SK-N-SH (cell line): ENCODE results near the gene PXDC1.

ENCODE experiments used
- CTCF ChIP-seq: fragments of 200-600 bp; sonication (generic); IDR thresholded peaks from 2 replicates; pipeline ENCODE4 v1.6.1; 2017; ENCODE audit warnings: antibody characterized with exemption, mild to moderate bottlenecking, moderate library complexity
- GABPA ChIP-seq: IDR thresholded peaks from 2 replicates; pipeline ENCODE4 v1.4.0; 2012; ENCODE audit warnings: low read depth, mild to moderate bottlenecking
- MEF2A ChIP-seq: IDR thresholded peaks from 2 replicates; pipeline ENCODE4 v1.4.0; 2012; ENCODE audit warnings: low read depth, borderline replicate concordance
- NRF1 ChIP-seq: IDR thresholded peaks from 2 replicates; pipeline ENCODE4 v1.6.1; 2012; ENCODE audit warnings: low read depth, mild to moderate bottlenecking, low read length
- POLR2AphosphoS5 ChIP-seq: IDR thresholded peaks from 2 replicates; pipeline ENCODE4 v1.6.1; 2012; ENCODE audit warnings: low read depth, low read length
- REST ChIP-seq: IDR thresholded peaks from 2 replicates; pipeline ENCODE4 v1.6.1; 2012; ENCODE audit warnings: mild to moderate bottlenecking, low read depth, low read length, moderate library complexity
- RFX5 ChIP-seq: IDR thresholded peaks from 2 replicates; pipeline ENCODE4 v1.6.1; 2012; ENCODE audit warnings: mild to moderate bottlenecking, improper control_type of control experiment, low read length
- SIN3A ChIP-seq: IDR thresholded peaks from 2 replicates; pipeline ENCODE4 v1.6.1; 2012; ENCODE audit warnings: low read depth, mild to moderate bottlenecking, low read length, moderate library complexity, borderline replicate concordance
- TCF12 ChIP-seq: IDR thresholded peaks from 2 replicates; pipeline ENCODE4 v1.4.0; 2012
- YY1 ChIP-seq: IDR thresholded peaks from 2 replicates; pipeline ENCODE4 v1.4.0; 2012; ENCODE audit warnings: low read depth, mild to moderate bottlenecking

GRCh38 chr6:3788408-3789017, 37.0 kb upstream of the PXDC1 start:
- TF ChIP-seq CTCF (no peak), SIN3A (no peak), RFX5 (no peak), GABPA (no peak), TCF12 (no peak), MEF2A (no peak), YY1 (no peak), NRF1 (no peak), POLR2AphosphoS5 (no peak), REST (no peak)
